GM18909 (cell line): ENCODE measurements around the gene CNGA4.
"Not testable (repeated sequence)": the region's sequence is repeated elsewhere in the genome, so short reads cannot be mapped to it uniquely, and the experiment has no call there.

Source experiments
- ATAC-seq: cut with Tn5 transposase; IDR thresholded peaks from one replicate; pipeline ENCODE4 v1.9.1; 2021; ENCODE audit warnings: mild to moderate bottlenecking; ENCODE audit not compliant: unreplicated experiment, poor library complexity

Gene CNGA4

DNA sequence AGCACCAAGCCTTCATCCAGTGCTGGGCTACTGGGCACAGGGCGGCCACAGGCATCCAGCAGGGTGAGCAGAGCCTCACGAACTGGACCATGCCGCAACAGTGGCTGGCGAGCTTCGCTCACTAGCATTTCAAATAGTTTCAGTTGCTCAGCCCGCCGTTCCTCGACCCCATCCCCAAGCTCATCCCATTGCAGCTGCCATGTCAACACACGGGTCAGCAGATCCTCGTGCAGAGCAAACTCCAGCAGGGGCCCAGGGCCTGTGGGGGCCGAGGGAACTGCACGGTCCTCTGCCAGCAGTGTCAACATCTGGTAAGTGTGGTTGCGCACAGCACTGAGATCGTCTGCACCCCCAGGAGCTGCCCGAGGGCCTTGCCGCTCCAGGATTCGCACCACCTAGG, 15.0 kb upstream of the CNGA4 start:
- ATAC-seq = no peak

DNA sequence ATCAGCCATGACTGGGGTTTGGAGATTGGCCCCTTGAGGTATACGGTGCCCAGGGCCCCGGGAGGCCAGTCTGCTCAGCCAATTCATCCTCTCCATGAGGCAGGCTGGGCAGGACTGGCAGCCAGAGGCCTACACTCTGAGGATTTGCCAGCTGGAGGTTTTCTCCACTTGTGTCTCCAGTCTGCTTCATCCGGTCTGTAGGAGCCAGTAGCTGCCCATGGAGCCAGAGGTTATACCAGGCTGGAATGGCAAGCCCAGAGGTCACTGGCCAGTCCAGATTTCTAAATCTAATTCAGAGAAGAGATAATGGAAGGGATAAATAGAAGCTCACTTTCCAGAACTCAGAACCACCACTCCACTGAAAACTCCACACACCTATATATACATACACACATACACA, 14.5 kb upstream of the CNGA4 start:
- no peak for ATAC-seq

DNA sequence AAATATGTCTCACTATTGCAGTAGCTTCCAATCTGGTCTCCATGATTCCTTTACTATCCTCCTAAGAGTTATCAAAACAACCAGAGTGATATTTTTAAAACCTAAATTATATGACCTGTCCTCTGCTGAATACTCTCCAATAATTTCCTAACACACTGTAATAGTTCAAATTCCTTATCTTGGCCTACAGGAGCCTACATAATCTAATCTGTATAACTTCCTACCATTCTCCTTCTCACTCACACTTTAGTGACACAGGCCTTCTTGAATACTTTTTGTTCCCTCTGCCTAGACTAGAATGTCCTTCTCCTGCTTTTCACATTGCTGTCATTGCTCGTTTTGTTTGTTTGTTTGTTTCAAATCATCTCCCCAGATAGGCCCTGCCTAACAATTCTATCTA, 13.9 kb upstream of the CNGA4 start:
- ATAC-seq = no peak

DNA sequence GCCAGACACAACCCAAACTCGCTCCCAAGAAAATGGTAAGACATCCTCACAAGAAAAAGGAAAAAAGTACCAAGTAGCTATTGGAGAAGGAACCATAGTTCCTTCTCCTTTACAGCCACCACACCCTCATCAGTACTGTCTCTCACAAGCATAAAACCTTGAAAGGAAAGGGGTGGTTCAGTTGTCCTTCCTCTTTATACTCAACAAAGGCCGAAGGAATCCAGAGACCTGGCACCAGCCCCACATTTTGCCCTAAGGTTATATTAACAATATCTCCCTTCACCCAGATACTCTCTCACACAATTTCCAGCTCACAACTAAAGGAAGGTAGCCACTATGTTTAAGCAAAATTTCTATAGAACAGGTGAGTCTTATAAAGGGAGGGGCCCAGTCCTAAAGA, 13.0 kb upstream of the CNGA4 start:
- ATAC-seq = no peak

DNA sequence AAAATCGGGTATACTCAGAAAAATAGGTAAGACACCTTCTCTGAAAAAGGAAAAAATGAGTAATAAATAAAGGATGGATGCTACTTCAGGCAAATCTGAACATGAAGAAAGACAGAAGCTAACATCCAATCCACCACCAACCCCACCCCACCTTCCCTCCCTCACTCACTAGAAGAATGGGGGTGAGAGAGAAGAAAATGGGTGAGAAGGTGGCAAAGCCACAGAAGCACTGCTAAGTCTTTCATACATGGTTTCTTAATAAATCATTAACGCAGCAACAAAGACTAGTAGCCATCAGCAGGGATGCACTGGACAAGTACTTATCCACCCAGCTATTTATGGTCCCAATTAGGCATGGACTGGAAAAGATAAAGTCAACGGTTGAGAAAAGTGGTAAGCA, 10.4 kb upstream of the CNGA4 start:
- ATAC-seq = peak; percentile 39

DNA sequence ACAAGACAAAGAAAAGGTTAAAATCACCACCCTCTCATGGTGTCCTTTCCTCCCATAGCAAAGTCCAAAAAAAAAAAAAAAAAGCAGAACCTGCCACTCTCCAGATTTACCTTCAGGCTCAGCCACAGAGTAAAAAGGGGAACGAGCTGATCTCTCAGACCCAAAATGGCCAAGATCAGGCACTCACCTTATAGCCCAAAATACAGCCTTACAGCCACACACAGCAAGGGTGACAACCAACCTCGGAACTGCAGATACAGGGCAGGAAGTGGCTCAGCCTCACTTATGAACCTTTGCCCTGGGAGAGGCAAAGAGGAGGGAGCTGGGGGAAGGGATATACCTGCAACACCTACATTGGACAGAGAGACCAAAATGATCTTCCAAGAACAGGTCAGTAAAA, 9.0 kb upstream of the CNGA4 start:
- no peak for ATAC-seq

DNA sequence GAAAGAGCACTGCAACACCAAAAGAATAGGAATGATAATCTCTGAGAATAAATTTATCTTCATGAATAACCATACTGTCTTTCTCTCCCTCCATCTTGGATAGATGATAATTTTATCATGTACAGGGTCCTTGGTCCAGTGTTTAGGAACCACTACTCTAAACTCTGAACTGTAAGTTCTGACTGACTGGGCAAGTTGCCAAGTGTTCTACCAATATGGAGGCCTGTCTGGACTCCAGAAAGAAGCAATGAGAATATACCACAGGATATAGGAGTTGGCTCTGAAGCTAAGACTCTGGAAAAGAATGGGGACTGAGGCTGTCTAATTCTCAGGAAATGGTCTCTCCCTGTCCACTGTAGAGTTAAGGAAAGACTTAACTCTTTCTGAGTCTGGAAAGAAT, 6.0 kb upstream of the CNGA4 start:
- no peak for ATAC-seq

DNA sequence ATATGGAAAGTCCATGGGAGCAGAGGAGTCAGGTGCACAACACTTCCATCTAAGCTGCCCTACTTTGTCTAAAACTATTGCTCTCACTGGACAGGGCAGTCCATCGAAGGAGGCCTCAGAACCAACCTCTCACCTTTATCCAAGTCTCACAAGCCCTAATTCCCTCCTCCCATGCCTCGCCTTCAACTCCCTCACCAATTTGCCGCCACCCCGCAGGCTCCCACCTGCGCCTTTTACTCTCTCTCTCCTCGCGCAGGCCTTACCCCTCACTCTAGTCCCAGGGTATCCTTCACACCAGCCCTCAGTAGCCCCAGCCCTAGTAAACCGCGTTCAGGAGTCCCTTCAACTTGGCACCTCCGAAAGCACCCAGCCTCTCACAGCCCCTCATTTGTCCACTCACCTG, 4.9 kb upstream of the CNGA4 start:
- ATAC-seq = peak; percentile 0

DNA sequence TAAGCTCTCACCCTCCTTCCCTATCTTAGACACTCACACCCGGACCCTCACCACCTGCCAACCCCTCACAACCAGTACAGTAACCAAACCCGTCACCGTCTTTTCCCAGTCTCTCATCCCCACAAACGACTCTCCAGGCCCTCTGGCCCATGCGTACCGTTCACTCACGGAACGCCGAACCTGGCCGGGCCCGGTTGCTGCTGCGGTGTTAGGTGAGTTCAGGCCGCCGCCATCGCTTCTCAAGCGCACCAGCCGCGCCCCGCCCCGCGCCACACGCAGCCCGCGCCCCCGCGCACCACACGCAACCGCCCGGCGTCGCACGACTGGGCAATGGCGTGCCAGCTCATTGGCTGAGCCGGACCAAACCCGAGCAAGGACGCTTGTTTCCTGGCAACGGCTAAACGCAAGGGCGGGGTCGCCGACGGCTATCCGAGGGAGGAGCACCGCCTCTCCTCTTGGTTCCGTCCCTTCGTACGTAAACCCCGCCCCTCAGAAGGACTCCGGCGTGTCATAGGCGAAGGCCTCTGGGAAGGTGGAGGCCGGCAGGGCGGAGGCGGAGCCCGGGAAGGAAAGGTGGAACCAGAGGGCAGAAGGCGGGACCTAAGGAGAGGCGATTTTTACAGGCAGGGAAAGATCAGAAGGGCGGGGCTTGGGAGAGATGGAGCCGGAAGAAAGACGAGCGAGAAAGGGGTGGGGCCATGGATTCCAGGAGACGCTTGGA, 4.3 kb upstream of the CNGA4 start, which contains the start of gene FHIP1B:
FHIP1B (minus strand) TSS at position 250 of the 721 bp plus-strand sequence. CDS start 10,120 bp downstream, outside the sequence.
- peak; percentile 95 for ATAC-seq

DNA sequence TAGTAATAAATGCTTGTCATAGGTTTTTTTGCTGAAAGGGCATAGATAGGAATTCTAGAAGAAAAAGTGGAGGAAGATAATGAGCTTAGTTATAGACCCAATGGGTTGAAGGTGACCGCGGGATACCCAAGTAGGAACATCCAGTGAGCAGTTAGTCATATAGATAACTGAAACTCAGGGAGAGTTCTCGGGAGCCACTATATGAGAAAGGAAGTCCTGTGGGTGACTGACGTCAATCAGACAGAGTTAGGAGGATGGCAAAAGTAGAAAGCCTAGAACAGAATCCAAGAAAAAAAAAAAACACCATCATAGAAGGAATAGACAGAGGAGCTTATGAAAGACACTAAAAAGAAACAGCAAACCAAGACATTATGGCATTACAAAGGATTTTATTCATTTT, 1.6 kb upstream of the CNGA4 start:
- ATAC-seq = no peak

DNA sequence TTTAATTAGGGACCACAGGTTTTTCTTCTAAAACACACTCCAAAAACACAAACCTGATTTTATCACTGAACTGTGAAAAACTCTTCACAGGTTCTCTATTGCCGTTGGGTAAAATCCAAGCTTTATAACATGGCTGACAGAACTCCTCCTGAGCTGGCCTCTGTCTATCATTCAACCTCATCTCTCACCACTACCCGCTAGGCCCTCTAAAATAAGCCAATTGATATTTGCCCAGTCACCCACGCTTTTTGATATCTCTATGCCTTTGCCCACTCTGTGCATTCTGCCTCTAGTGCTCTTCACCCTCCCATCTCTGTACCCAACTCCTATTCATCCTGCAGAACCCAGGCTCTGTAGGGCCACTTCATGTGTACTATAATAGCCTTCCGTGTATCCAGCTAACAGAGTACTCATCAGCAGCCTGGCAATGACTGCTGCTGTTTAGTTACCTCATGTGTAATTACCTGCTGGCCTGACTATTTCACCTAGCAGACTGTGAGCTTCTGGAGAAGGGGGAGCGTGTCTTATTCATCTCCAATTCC, 1.1 kb upstream of the CNGA4 start:
- ATAC-seq = no peak

DNA sequence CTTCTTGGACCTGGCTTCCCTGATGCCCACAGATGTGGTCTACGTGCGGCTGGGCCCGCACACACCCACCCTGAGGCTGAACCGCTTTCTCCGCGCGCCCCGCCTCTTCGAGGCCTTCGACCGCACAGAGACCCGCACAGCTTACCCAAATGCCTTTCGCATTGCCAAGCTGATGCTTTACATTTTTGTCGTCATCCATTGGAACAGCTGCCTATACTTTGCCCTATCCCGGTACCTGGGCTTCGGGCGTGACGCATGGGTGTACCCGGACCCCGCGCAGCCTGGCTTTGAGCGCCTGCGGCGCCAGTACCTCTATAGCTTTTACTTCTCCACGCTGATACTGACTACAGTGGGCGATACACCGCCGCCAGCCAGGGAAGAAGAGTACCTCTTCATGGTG, 1.2 kb downstream of the CNGA4 start:
- ATAC-seq = no peak

DNA sequence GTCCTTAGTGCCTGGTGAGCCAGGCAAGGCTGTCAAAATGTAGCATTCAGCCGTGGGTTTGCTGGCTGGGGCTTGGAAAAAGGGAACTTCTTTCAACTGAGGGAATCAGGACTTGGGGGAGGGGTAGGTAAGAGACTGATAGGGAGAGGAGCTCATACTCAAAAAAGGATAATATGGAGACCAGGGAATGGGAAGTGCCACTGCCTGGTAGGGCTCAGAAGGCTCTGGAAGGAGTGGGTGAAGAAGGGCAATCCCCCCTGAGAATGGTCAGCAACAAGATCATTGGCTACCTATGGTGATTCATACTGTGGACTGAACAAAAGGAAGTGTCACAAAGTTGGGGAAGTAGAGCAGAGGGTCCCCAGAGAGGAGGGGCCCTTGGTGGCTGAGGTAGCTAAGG, 1.9 kb downstream of the CNGA4 start:
- ATAC-seq = no peak

DNA sequence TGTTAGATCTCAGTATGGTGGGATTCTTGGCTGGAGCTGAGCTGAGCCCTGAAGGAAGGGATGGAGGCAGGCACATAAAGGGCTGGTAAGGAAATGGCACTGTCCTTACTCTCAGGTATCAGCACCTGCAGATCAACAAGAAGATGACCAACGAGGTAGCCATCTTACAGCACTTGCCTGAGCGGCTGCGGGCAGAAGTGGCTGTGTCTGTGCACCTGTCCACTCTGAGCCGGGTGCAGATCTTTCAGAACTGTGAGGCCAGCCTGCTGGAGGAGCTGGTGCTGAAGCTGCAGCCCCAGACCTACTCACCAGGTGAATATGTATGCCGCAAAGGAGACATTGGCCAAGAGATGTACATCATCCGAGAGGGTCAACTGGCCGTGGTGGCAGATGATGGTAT, 2.4 kb downstream of the CNGA4 start:
- ATAC-seq = no peak

DNA sequence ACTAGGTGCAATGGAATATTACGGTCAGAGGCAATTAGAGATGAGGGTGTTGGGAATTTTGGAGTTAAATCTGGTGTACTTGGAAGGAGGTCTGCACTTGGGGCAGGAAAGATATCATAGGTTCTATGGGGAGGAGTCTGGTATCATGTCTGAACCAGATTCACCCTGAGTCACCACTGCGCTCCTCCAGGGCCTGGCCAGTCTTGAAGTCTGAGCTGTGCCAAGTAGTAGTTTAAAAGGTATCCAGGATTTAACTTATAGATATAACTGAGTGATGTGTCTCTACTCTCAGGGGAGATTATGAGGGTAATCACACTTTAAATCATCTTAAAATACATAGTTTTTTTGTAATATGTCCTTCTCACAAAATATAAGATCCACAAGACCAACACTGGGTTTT, 6.6 kb downstream of the CNGA4 start:
- no peak for ATAC-seq

DNA sequence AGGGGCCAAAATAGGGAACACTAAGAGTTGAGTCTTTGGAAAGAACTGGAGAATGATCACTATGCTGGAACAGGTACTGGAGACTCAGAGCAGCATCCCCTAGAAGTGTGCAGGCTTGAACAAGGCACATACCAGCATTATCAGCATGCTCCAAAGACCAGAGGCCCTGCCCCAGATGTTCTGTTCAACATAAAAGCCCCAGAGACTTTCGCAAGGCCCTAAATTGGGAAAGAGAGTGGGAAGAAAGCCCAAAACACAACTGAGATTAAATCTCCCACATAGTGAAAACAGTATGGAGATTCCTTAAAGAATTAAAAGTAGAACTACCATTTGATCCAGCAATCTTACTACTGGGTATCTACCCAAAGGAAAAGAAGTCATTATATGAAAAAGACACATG, 9.4 kb downstream of the CNGA4 start:
- ATAC-seq = no peak

DNA sequence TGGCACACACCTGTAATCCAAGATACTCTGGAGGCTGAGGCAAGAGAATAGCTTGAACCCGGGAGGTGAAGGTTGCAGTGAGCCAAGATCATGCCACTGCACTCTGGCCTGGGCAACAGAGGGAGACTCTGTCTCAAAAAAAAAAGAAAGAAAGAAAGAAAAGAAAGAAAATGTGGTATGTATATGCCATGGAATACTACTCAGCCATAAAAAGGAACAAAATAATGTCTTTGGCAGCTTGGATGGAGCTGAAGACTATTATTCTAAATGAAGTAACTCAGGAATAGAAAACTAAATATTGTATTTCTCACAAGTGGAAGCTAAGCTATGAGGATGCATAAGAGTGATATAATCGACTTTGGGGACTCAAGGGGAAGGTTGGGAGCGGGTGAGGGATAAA, 10.0 kb downstream of the CNGA4 start:
- ATAC-seq = not testable (repeated sequence)

DNA sequence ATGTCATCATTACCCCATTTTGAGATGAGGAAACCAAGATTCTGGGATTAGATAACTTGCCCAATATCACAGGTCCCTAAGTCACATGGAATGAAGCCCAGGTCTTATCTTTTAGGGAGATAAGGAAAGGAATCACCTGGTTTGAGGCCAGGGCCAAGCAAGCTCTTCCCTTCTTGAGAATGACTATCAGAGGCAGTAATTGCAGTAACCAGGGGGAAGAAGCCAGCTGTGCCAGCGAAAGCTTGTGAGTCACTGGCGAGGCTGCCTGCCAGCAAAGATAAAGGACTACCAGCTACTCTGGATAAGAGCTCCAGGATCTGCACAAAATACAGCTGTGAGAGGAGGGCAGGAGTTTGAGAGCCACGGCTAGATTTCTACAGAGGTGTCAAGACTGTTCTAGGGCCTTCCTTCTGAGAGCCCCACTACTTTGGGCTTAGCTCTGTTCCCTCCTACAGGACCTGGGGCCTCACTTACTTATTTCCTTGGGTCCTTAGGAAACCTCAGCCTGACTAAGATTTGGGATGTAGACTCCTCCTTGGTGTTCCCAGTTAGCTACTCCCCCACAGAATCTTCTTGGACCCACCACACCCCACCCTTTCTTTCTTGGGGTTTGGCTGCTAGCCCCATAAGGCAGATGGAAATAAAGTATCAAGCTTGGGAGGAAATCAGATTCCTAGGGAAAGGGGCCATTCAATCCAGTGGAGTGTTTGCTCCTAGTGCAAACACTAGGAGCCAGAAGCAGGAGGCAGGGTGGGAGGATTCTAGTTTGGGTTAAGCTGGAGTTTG, 11.1 kb downstream of the CNGA4 start:
- no peak for ATAC-seq

DNA sequence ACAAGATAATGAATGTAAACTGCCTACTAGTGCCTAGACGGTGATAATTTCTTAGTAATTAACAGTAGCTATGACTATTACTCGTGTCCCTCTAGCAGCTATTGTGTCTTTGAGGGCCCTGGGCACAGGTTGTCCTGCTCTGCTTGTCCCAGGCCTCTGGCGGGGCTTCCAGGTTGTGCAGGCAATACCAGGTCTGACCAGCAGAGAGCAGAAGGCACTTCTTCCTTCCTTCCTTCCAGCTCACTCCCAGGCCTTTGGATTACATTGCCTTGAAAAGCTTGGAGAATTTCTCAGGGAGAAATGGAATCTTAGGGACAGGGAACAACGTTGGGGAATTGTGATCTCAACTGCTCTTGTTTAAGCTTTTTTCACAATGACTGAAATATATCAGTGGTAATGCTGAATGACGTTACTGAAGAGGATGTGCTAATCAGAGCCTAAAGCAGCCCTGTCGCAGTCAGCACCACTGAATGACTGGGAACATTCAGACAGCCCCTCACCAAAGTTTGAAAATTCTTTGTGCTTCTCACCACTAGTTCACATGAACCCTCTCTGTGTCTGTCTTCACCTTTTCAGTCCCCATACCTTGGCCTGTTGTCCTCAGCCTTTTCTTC, 12.3 kb downstream of the CNGA4 start:
- peak; percentile 83 for ATAC-seq

DNA sequence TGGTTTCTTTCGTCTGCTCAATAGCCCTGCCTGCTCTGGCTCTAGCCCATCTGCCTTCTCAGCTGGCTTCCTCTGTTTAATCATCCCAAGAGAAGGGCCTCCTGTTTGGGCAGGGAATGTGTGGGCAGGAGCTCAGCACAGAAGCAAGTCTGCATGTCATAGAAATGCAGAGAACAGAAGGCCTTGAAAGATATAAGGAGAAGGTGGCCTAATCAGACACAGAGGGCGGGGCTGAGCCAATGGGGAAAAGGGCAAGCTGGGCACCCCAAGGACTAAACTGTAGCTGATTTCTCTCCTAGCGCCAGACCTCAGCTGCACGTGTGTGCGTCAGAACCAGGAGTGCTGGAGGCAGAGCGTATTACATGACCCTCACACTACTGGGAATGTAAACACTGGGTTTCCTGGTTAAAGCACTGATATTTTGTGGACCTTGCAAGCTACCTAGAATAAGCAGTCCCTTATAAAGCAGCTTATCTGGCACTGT, 13.1 kb downstream of the CNGA4 start:
- ATAC-seq = no peak

DNA sequence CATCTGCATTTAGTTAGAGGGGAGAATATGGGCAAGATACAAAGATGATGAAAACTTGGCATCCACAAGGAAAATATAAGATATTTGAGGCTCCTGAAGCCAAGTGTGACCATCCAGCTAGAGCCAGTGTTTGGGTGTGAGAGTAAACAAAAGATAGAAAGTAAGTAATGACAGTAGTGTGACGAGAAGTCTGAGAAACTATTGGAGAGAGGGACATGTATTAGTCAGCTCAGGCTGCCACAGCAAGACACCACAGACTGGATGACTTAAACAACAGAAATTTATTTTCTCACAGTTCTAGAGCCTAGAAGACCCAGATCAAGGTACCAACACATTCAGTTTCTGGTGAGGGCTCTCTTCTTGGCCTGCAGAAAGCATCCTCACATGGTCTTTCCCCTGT, 14.3 kb downstream of the CNGA4 start:
- ATAC-seq = peak; percentile 45
